GM18520 (cell line): ENCODE results near the gene GTF3C4.
A peak's percentile ranks its signal among the peaks of the same experiment; 100 is the strongest.

Source experiments
- ATAC-seq: cut with Tn5 transposase; IDR thresholded peaks from one replicate; pipeline ENCODE4 v1.9.1; 2021; ENCODE audit not compliant: unreplicated experiment

The GTF3C4 gene

DNA sequence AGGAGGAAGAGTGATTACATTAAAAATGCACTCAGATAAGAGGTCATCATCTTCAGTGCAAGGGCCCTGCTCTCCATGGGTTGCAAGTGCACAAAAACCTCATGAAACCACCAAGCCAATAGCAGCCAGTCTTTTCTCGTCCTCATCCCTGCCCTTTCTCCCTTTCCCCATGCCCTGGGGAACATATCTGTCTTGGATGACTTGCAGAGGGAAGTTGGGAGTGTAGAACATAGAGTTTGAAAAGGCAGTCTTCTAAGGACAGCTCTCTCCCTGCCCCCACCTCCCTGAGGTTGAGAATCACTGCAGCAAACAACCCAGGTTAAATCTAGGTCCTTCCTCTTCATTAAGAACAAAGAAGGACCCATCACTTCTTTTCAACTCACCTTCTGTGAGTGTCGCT, 22.5 kb upstream of the GTF3C4 start:
- ATAC-seq, result no peak

DNA sequence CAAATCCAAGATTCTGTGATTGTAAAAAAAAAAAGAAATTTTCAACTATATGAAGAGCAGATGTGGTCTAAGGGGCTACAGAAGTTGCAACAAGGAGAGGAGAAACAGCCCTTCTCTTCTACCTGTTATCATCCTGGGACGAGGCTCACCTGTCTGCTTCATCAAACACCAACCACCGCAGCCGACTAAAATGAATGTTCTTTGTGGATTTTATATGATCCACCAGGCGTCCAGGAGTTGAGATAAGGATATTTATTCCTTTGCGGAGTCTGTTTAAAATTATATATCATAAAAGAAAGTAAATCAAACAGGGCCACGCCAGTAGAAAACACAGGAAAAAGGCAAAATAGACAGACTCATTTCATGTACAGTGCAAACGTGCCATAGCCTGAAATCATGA, 22.0 kb upstream of the GTF3C4 start:
- no peak for ATAC-seq

DNA sequence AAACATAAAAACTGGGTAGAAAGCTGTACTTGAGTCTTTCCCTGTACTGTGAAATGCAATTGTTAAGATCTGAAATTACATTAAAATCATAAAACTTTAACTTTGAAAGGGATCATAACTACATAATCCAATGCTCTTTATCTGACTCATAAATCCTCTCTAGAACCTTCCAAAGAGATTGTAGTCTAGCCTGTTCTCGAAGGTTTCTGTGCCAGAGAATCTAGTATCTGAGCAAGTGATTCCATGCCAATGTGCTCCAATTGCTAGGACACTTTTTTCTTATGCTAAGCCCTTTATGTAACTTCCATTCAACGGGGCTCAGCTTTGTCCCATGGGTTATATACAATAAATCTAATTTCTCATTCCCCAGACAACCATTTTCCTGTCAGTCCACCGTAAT, 21.6 kb upstream of the GTF3C4 start:
- ATAC-seq, result no peak

GRCh38 chr9:132651259-132651658, 19.0 kb upstream of the GTF3C4 start:
- ATAC-seq, result no peak

DNA sequence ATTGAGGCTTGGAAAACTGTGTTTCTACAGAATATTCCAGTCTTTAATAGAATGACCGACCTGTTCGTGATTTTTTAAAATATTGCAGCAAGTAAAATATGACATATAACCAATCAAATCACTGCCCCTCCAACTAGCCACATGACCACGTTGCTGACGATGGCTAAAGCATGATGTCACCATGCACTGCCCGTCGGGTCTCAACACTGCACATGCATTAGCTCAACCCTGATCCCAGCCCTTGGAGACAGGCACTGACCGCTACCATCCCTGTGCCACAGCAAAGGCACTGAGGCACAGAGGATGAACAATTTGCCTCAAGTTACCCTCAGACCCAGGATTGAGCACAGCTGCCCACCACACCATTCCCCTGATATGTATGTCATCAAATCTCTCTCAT, 14.0 kb upstream of the GTF3C4 start:
- no peak for ATAC-seq

DNA sequence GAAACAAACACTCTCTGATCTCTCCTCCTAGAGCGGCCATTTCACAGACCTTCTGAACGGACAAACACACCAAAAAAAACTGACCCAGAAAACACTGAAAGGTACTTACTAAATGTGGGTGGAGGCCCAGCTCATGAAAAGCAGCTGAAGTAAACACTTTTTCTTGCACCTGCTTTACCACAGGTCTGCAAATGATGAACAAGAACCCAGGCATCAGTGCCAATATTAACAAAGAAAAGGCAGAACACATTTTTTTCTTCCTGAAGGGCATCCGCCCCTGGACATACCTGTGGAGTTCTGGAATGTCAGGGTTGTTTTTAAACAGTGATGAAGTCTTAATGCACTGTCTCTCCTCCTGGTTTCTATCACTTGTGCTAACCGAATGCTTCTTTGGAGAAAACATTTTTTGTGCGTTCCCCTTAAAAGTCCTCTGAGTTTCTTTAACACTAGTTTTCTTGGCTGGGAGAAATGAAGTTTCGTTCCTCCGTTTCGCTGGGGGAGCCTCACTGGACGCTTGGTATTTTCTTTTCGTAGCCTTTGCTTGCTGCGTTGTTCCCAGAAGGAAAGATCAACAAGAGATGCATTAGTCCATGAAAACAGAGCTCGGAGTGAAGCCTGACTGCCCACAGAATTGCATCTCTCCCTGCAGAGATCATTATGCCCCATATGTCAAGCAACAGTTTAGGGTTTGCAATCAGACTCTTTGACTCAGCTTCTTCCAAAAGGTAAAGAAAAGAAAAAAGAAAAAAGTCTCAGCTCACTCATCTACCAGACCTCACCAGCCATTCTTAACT, 7.9 kb upstream of the GTF3C4 start:
- ATAC-seq, result no peak

- no peak for ATAC-seq
Measured at GRCh38 chr9:132663117-132663516, 7.1 kb upstream of the GTF3C4 start.

- no peak for ATAC-seq
Measured at GRCh38 chr9:132663851-132664250, 6.4 kb upstream of the GTF3C4 start.

GRCh38 chr9:132669319-132669697, 956 bp upstream of the GTF3C4 start:
- no peak for ATAC-seq

GRCh38 chr9:132669698-132670456, 387 bp upstream of the GTF3C4 start, which contains the start of gene DDX31:
DDX31 (minus strand) TSS chr9:132669983; CDS start chr9:132669934, 49 bp downstream.
- peak; percentile 54 for ATAC-seq

DNA sequence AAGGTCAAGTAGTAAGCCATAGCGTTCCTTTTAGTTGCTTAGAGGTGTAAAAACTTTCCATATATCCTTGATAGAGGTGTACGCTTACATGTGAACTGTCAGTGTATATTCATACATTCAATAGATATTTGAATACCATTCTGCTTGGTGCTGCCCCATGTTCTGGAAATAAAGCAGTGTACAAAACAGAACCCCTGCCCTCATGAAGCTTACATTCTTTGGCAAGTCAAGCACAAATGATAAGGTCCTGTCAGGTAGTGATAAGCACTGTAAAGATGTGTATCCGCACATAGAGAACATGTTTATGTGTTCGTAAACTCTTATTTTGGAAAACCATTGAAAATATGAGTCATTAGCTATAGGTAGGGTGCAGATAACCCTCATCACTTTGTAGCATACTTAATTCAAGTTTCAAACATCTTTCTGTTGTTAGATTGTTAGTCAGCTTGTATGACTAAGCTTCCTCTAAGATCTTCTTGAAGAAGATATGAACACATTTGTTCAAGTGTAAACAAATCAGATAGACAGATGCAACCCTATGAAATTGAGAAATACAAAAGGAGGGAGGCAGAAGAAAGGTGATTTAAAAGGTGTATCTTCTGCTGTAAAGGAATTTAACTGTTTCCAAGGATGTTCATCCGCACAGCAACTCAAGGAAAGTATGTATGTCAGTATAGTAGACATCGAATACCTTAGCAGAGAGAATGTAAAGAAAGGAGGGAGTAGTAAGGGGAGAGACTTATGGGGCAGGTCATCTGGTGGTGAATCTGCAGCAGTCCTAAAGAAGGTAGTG, 1.6 kb downstream of the GTF3C4 start:
- ATAC-seq, result no peak

- no peak for ATAC-seq
Measured at GRCh38 chr9:132672413-132672690, 2.1 kb downstream of the GTF3C4 start.

DNA sequence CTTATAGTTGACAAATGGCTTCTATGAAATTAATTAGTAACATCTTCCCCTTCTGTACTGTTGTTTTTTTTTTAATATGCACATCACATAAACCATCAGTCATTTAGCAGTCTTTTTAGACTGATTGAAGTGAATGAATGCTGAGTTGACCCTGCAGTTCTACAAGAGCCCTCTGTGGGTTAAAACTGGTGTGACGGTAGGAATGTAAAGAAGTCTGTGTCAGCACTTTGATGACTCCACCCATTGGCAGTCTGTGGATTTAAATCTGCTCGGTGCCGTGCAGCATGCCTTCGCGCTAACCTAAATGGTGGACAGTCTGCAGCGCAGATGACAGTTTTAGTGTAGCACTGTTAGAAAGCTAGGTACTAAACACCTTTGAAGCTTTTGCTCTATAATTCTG, 3.1 kb downstream of the GTF3C4 start:
- ATAC-seq, result no peak

DNA sequence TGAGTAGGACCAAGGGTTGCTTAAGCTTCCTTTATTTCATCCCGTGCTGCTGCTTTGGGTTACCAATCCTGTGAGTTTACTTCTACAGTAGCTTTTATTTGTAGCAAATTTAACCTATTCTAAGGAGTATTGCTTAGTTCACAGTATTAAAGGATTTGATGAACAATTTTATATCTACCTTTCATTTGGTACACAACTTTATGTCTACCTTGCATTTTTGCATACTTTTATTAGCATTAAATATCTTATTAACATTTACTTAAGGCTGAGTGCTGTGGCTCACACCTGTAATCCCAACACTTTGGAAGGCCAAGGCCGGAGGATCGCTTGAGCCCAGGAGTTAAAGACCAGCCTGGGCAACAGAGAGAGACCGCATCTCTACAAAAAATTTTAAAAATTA, 4.2 kb downstream of the GTF3C4 start:
- ATAC-seq, result no peak

DNA sequence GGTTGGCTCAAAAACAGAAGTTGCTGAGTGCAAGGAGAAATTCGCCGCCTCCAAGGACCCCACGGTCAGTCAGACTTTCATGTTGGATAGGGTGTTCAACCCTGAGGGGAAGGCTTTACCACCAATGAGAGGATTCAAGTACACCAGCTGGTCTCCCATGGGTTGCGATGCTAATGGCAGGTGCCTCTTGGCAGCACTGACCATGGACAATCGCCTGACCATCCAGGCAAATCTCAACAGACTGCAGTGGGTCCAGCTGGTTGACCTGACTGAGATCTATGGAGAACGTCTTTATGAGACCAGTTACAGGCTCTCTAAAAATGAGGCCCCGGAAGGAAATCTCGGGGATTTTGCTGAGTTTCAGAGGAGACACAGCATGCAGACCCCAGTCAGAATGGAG, 7.7 kb downstream of the GTF3C4 start:
- ATAC-seq, result no peak

DNA sequence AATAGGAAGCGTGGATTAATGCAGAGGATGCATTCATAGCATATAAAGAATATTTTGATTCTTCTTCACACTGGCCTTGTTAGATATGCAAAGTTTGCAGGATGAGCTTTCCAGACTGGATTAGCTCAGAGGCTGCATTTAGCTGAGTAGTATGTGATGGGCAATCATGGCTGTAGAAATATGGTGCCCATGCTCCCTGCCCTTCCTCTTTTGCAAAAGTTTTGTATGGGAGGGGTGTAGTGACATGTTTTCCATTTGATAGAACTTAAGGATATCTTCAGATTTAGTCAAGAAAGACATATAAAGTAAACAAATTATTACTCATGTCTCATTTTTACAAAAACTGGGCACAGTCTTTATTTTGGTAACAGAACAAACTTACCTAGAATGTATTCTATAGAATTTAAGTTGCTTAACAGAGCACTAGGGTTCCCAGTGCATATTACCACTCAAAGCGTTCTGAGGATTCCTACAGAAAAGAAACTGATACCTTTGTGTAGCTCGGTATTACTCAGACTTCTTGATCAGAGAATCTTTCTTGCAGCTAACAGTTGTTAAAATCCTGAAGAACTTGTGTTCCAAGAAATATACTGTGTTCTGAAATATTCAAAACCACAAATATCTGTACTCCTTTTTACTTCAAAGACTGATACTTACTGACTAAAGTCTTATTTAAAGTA, 9.8 kb downstream of the GTF3C4 start:
- no peak for ATAC-seq

- ATAC-seq, result no peak
Measured at GRCh38 chr9:132681561-132681960, 11.3 kb downstream of the GTF3C4 start.

GRCh38 chr9:132683873-132684272, 13.6 kb downstream of the GTF3C4 start:
- ATAC-seq, result no peak

DNA sequence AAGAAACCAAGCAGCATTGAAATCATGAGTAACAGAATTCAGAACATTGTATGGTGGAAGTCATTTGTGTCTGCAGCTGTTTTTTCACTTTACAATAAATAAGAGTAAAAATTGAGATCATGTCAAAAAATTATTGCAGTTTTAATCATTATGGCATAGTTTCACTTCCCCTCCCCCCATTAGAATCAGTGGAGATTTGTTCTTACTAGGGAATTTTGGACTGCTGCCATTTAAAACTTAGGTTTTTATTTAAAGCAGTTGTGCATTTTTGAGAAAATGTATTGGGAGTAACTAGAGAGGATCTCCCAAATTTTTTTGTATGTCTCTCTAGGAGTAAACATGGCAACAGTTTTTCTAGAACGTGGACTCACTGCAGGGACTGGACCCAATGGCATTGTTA, 20.4 kb downstream of the GTF3C4 start:
- no peak for ATAC-seq

DNA sequence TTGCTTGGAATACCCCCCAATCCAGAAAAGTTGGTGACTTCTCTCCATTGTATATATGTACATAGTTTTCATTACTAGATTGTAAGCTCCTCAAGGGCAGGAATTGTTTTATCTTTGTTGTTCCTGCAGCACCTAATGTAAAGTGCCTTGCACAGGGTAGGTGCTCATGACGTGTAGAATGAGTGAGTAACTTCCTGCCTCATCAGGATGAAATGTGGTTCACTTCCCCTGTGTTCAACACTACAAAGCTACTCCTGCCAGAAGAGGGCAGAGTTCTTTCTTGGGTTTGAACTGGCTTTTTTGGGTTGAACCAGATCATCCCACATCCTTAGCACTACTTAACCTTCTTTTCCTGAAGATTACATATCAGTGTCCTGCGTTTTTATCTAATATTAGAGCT, 23.9 kb downstream of the GTF3C4 start:
- ATAC-seq, result no peak

DNA sequence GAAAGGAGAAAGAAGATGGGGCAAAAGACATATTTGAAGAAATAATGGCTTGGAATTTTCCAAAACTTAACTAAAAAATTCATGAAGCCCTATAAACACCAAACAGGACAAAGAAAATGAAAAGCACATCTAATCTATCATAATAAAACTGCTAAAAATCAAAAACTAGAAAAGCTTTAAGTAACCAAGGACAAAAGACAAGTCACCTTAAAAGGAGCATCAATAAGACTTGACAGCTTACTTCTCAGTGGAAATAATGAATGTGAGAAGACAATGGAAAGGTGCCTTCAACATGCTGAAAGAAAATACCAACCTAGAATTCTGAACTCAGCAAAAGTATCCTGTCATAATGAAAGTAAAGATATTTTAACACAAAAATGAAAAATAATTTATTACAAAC, 27.0 kb downstream of the GTF3C4 start:
- ATAC-seq, result no peak
